C4-2B (cell line): Measurements from ENCODE around the gene TMED1.
"Not testable (repeated sequence)": the region's sequence is repeated elsewhere in the genome, so short reads cannot be mapped to it uniquely, and the experiment has no call there.

Experiments used
- ZFX ChIP-seq: fragments of 450-650 bp; IDR thresholded peaks from 2 replicates; pipeline ENCODE4 v1.6.1; 2017
- TF ChIP-seq, protein P1 (sequence below): fragments of 450-650 bp; conservative IDR thresholded peaks from 2 replicates; pipeline ENCODE4 v1.5.1; 2017; ENCODE audit warnings: mild to moderate bottlenecking

GRCh38 chr19:10877608-10878007, 41.6 kb upstream of the TMED1 start:
- TF ChIP-seq, protein P1, sequence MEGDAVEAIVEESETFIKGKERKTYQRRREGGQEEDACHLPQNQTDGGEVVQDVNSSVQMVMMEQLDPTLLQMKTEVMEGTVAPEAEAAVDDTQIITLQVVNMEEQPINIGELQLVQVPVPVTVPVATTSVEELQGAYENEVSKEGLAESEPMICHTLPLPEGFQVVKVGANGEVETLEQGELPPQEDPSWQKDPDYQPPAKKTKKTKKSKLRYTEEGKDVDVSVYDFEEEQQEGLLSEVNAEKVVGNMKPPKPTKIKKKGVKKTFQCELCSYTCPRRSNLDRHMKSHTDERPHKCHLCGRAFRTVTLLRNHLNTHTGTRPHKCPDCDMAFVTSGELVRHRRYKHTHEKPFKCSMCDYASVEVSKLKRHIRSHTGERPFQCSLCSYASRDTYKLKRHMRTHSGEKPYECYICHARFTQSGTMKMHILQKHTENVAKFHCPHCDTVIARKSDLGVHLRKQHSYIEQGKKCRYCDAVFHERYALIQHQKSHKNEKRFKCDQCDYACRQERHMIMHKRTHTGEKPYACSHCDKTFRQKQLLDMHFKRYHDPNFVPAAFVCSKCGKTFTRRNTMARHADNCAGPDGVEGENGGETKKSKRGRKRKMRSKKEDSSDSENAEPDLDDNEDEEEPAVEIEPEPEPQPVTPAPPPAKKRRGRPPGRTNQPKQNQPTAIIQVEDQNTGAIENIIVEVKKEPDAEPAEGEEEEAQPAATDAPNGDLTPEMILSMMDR: not testable (repeated sequence)
- not testable (repeated sequence) for TF ChIP-seq ZFX
